Tongue (tissue), 2 donors: ENCODE measurements around the gene LSS. TPM values are rescaled to one million over a fixed set of nuclear protein-coding genes. Genes with fewer than 3 reads are reported as not detected.
"Not testable (repeated sequence)": the region's sequence is repeated elsewhere in the genome, so short reads cannot be mapped to it uniquely, and the experiment has no call there.

Experiments used
- DNase-seq: peaks from one replicate; pipeline ENCODE4 v3.0.0-alpha.2; 2015
- total RNA-seq: library from RNA; depleted of rRNA; stranded (reverse); fragments of >200 nt; gene quantifications from one replicate; pipeline ENCODE4 v1.2.3, GENCODE V29; 2014

LSS gene
- total RNA-seq, 1 donor from 2014 or later: 36.5 TPM

DNA sequence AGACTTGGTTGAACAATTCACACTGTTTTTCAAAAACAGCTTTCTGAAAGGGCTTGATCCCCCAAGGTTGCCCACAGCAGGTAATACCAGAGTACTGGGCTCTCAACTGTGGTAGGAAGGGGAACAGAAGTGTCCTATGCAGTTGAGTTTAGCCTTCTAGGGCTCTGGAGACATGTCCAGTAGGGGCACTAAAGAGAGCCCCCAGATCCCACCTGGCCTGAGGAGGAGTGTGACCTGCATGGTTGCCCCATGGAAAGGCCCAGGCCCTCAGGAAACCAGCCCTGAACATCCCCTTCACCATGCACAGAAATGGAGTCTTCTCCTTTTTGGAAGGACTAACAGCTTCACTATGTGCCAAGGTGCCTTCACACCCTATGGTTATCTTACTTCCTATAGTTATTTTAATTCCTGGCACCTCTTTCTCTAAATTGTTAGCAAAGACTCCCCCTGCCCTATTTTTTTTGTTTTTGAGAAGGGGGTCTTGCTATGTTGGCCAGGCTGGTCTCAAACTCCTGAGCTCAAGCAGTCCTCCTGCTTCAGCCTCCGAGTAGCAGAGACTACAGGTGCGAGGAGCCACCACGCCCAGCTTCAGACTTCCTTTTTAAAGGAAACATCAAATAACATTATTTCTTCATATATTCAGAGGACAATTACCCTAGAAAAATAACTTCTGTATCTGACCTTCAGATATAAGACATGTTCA is 16.8 kb upstream of the LSS start:
- DNase-seq: no peak

DNA sequence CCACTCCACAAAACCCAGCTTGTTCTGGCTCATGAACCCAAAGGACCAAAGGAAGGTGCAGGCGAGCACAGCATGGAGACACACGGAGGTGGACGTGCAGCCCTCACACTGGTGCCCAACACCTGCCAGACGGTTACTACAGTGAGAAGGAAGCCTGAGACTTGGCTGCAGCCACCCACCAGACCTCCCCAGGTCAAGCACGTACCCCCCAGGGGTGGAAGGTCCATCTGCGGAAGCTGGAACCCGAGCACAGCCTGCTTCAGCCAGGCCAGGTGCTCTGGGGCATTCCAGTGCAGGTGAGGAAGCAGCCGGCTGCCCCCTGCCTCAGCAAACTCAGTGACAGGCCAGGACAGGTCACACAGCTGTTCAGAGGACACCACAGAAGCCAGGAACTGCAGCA is 16.0 kb upstream of the LSS start:
- no peak for DNase-seq

DNA sequence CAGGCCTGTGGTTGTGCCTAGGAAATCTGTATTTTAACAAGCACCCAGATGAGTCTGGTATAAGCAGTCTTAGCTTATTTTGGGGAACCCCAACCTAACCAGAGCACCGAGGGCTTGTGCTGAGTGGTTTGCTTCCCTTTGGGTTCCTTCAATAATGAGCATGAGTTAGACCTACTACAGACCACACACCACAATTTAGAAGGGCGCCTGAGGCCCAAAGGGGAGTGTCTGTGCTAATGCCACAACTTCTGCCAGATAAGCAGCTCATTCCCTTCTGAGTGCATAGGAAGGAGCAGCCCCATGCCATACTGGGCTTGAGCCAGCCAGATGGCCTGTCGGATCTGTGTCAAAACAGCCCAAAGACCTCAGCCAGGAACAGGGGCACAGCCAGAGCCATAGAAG is 15.4 kb upstream of the LSS start:
- no peak for DNase-seq

DNA sequence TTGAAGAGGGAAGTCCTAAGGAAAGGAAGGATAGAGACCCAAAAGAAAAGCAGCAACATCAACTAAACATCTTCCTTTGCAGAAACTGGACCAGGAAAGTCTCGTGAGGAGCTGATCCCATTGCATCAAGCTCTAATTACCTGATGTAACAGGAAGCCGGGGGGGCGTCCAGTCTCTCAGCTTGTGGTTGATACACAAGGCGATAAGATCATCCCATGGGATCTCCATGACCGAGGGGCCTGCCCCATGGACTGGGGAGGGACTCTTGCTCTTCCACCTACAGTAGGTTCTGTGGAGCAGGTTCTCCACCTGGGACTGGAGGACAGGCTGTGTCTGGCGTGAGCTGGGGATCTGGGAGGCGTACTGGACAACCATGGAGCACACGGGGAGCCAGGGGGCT is 14.8 kb upstream of the LSS start:
- no peak for DNase-seq

DNA sequence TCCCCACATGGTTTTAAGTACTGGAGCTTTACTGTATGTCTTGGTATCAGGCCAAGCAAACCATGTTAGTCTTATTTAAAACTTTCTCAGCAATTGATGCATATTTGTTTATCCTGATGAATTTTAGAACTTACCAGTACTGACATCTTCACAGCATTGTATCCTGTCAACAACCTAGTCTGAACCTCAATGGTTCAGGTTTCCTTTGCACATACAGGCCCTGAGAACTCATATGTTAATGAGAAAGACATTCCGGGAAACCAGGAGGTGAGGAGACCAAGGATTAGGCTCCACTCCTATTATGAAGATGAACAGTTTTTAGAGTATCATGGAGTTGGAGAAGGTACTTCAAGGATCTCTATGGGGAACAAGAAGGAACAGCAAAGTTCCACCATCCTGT is 13.0 kb upstream of the LSS start:
- not testable (repeated sequence) for DNase-seq

DNA sequence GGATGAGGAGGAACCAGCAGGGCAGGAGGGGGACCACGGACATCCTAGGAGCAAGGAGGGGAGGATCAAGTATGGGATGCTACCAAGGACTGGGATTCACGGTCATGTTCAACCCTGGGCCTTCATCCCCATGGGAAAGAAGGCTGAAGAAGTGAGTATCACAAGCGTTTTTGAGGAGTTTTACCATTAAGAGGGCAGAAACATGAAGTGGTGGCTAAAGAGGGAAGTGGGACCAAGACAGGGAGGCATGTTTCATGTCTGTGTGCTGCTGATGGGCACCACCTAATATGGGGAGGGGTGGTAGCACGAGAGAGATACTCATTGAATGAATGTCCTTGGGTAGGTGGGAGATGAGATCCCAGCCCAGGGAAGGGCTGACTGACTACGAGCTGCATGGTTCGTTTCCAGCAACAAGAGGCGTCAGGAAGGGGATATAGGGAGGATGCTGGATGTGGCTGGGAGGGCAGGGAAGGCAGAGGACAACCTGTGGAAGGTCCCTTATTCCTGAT is 11.3 kb upstream of the LSS start:
- DNase-seq: no peak

DNA sequence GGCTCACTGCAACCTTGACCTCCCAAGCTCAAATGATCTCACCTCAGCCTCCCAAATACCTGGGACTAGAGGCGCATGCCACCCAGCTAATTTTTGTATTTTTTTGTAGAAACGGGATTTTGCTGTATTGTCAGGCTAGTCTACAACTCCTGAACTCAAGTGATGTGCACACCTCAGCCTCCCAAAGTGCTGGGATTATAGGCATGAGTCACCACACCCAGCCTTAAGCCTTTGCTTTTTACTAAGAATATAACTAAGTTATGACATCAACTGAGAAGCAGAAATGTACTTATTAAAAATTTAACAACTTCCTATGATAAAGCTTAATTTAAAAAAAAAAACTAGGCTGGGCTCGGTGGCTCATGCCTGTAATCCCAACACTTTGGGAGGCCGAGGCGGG is 8.9 kb upstream of the LSS start:
- DNase-seq: no peak

DNA sequence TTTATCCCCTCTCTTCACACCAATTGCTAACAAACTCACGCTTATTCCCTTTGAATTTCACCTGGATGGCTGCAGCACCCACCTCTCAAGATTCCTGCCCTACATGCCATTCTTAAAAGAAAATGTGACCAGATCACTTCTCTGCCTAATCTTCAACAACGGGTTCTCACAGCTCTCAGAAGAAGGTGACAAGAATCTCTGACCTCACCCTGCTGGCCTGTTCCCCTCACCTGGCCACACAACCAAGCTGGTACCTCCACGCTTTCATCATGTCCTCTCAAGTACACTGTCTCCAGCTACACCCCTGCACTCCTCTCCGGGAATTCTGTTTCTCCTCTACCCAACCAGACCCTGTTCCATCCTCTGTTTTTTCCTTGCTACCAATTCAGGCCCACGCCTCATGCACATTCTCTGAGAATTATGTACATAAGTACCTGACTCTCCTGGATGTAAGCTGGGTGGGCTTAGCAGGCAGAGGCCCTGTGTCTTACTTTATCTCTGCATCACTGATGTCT is 5.9 kb upstream of the LSS start:
- DNase-seq: no peak

DNA sequence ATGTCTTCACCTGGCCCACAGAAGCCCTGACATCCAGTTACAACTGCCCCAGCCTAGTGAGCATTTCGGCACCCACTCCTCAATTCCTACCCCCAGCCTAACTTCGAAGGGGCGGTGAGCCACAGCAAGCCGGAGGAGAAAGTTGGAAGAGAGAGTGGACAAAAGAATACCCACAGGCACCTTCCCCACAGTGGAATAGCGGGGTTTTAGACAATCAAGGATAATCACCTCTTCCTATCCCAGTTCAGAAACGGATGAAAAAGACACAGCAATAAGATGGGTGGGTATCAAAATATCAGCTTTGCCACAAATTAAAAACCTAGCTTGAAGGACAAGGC is 1.3 kb upstream of the LSS start:
- DNase-seq: no peak

DNA sequence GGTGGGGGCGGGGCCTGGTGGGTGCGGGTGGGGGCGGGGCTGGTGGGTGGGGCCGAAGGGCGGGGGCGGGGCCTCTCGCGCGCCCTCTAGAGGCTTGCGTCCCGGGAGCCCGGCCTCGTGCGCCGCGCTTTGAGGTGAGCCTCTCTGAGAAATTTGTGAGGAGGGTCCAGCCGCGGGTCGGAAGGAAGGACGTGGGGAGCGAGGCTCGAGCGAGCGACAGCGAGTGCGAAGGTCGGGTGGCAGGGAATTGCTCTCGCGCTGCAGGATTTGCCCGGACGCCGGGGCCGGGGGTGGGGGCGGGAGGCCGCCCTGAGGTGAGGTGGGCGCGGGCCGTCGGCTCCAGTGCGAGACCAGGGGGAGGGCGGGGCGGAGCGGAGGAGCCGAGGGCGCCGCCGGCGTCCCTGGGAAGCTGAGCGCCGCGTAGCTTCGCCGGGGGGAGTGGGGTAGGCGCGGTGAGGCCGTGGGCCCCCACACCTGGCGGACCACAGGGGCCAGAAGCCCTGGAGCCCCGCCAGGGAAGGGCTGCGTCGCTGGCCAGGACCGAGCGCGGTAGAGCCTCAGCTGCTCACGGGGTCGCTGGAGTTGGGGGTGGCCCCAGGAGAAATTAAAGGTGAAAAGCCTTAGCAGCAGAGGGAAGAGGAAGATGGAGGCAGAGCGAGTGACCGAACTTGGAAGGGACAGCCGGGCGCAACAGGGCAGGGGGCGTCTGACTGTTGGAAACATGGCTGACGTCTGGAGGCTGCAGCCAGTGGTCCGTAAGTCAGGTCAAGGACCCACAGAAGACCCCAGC is 754 bp upstream of the LSS start:
- DNase-seq: peak; percentile 62

DNA sequence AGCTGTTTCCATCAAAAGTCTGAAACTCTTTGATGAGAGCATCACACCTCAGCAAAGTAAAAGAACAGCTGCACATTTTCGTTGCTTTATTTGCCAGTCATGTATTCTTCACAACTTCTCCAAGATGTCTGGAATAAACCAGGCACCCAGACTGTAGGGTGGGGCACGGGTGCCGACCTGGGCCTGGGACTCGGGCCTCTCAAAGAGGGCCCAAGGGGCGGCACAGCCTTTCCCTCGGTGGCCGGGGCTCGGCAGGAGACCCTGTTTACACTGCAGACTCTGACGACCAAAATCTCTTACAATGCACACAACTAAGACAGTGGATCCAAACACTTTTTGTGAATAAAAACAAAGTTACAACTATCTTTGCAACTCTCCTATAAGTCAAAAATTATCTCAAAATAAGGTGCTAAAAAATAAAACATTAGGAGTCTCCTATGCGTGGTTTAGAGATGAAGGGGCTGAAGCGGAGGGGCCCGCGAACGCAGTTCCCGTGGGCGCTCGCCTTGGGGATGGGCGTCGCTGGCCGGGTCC is 696 bp downstream of the LSS start:
- no peak for DNase-seq

DNA sequence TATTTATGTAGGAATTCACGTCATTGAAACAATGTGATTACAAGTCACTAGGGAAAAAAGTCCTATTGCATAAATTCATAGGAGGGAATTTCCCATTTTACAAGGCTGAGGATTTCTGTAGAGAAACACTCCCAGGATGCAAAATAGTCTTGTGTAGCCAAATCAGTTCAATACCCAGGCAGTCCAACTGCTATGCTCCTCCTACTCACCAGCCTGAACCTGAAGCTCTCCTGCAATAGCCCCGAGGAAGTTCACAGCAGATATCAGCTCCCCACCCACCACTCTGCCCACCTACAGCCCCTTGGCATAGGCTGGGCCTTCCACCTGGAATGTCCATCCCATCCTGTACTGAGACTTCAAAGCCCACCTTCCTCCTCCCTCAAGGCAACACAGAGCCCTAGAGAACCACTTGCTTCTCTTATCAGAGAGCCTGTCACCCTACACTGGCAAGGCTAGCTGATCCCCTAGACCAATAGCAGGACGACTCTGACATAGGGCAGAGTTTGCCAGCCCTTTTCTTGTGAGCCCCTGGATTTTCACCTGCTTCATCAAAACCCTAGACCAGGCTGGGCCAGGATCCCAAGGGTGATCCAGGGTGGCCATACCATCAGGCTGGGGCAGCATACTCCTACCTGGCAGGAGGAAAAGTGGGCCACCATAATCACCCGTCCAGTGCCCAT is 1.5 kb downstream of the LSS start:
- no peak for DNase-seq

DNA sequence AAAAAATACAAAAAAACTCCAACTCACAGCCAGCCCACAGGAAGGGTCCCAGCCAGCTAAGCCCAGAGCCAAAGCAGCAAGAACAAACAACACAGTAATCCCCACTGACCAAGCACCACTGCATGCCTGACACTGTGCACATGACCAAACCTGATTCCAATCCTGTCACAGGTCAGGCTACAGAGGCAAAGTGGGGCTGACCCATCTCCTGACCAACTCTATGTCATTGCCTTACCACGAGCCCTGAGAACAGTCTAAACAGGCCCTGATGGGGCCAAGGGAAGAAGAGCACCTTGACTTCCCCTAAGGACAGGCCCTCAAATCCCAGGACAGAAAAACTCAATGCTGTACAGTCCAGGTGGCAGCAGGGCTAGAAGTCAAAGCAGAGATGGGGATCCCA is 2.4 kb downstream of the LSS start:
- DNase-seq: no peak

DNA sequence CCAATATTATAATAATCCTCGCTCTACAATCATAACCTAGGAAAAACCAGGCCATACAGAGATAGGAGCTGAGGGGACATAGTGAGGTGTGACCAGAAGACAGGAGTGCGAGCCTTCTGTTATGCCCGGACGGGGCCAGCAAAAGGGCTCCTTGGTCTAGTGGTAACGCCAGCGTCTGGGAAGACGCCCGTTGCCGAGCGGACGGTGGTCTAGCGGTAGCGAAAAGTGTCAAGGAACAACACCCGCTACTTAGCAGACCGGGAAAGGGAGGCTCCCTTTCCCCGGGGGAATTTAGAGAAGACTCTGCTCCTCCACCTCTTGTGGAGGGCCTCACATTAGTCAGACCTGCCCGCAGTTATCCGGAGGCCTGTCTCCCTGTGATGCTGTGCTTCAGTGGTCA is 4.9 kb downstream of the LSS start:
- not testable (repeated sequence) for DNase-seq

DNA sequence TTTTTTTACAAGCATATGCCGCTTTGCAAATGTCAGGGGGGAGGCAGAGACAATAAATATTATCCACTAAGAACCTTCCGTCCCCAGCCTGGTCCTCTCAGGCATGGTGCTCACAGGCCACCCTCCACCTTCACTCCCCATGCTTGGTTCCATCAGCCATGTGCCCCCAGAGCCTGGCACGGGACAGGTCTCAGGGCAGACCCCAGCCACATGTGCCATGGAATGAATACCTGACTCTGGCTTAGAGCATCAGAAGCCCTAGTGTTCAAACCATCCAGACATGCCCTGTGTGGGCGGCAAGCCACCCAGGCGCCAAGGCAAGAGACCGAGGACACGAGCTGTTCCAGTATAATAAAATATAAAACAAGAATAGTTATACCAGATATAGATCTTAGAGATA is 5.4 kb downstream of the LSS start:
- no peak for DNase-seq

DNA sequence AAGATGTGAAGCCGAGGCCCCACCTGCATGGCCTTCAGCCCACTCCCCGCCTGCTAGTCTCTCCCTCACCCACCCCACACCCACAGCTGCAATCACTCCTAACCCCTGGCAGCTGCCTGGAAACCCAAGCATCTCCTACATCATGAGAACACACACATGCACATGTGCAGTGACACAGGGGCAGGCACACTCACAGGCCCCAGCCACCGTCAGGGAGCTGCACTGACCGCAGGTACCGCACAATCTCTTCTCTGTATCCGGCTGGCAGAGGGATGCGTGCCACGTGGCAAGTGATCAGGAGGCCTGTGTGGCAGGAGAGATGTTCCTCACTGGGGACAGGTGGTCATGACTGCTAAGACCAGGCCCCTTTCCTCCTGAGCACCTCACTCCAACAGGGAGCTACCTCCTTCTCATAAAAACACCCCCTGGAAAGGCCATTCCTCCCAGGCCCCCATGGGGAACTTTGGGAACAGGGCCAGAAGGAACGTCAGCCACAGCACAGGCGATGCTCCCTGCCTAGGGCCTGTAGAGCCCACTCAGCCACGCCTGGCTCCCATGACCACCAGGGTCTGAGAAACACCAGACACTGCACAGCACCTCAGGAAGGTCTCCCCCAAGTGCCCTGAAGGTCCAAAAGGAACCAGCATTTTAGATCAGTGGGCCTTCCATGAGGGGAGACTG is 6.0 kb downstream of the LSS start:
- DNase-seq: peak; percentile 44

DNA sequence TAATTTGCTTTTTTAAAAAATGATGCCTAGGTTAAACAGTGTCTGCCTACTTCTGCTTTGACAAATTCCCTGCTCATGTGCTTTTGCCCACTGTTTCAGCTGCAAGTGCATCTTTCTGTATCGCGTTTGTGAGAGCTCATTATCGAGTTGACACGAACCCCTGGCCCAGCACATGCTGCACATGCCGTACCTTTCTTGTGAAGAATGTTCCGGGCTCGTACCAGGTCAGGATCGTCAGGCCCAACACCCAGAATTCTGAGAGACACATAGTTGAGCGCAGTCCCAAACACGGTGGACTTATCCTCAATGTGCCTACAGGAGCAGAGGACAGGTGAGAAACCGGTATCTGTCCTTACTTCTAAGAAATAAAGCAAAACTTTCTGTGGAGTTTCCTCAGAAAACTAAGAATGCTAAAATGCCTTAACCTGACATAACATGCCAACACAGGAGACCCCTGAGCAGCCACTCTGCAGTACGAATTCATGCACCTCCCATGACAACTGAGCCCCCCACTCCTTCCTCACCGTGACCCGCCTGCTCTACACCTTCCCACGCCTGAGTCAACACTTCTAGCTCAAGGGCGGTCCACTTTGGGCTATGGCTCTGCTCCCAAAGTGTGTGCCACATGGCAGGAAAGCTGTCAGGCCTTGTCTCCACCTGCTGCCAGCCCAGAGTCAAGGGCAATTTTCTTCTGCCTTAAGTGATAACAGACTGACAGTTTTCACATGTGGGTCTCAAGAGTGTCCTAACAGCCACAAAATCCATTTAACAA is 6.7 kb downstream of the LSS start:
- DNase-seq: peak; percentile 23

DNA sequence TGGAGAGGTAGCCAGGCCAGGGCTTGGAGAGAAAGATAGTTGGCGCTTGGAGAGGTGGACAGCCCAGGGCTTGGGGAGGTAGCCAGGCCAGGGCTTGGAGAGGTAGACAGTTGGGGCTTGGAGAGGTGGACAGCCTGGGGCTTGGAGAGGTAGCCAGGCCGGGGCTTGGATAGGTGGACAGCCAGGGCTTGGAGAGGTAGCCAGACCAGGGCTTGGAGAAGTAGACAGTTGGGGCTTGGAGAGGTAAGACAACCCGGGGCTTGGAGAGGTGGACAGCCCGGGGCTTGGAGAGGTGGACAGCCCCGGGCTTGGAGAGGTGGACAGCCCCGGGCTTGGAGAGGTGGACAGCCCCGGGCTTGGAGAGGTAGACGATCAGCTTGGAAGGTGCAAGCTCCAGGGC is 7.7 kb downstream of the LSS start:
- no peak for DNase-seq

DNA sequence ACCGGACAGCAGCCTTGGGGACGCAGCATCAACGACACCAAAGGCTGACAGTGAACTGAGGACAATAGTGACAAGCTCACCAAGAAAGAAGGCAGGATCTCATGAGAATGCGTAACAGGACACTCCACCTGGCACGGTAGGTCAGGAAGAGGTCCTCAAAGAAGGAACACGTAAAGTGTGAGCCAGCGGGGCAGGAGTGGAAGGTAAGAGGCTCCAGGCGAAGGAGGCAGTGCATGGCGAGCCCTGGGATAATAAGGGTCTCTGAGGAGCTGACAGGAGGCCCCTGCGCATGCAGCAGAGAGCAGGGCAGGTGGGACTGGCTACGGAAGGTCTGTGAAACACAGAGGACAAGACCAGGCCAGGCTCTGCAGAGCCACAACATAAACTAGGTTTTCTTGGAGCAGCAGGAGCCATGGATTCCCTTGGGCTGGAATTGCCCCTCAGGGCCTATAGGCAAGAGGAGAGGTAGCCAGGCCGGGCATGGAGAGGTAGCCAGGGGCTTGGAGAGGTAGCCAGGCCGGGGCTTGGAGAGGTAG is 8.2 kb downstream of the LSS start:
- DNase-seq: no peak

DNA sequence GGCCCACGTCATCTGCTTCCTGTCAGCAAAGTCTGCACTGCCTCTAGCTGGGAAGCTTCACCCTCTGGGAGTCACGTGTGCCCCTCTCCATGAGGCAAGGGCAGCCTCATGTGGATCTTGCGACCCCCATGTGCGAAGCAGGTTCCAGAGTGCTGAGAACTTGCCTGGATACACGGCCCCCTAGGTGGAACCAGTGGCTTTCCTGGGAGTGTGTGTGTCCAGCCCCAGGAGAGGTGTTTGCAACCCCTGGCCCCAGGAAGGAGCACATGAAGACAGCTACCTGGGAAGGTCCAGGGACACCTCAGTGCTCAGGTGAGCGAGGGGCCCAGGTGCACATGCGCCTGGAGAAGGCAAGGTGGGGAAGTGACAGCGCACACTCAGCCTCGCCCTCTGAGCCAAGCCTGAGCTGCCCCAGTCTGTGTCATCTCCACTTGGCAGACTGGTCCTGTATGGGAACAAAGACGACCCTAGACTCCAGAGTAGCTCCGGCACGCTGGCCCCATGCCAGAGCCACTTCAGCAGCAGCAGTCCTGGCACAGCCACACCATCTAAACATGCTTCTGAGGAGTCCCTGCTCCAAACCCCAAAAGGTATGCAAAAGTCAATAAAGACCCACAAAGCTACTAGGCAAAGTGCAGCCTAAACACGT is 8.9 kb downstream of the LSS start:
- peak; percentile 46 for DNase-seq
